ENCODE data around the gene C5AR2.

GRCh38 chr19:47379381-47379938 lies 47.5 kb downstream of the C5AR2 start:
- TF ChIP-seq CTCF (IDR thresholded peaks at IDR 0.05; ENCODE audit: low read depth, low read length) (no peak), EZH2phosphoT487 (IDR thresholded peaks at IDR 0.05; ENCODE audit: low read depth) (no peak)
